B cell (primary cell): ENCODE data around the gene NLGN1. TPM values are rescaled to one million over a fixed set of nuclear protein-coding genes. Genes with fewer than 3 reads are reported as not detected.

Experiments
- ATAC-seq: fragments of 200-7000 bp; cut with Tn5 transposase; one replicate; pipeline ENCODE4 v1.10.0; 2021; ENCODE audit warnings: low read depth, mild to moderate bottlenecking, moderate number of reproducible peaks, moderate library complexity
- CTCF ChIA-PET: fragments of 350-600 bp; sonication (Branson Sonifier 250); formaldehyde crosslinking; loops from one replicate; lab custom pipeline; 2021; ENCODE audit warnings: antibody characterized with exemption, inconsistent platforms; lab: Charles Lee
- POLR2A ChIA-PET: fragments of 350-600 bp; sonication (Branson Sonifier 250); formaldehyde crosslinking; loops from one replicate; lab custom pipeline; 2021; ENCODE audit warnings: antibody characterized with exemption; lab: Charles Lee
- DNase-seq: peaks from one replicate; pipeline ENCODE4 v3.0.0; 2013
- H2AFZ ChIP-seq: 2 replicates; pipeline ENCODE4 v1.6.1; 2012; ENCODE audit warnings: mild to moderate bottlenecking, low read depth, low read length; ENCODE audit not compliant: insufficient read depth, poor library complexity, severe bottlenecking
- H3K27ac ChIP-seq, 2 donors: 1 replicate in 1 of 2; 2 replicates in 1 of 2; pipeline ENCODE4 v1.5.1; 2012 to 2013; ENCODE audit warnings: low read length in 2 of 2, mild to moderate bottlenecking in 2 of 2, moderate library complexity in 1 of 2
- H3K27me3 ChIP-seq, 4 experiments: fragments of 200-600 bp in 1 of 4; sonication (generic) in 1 of 4; replicated peaks in 1 of 4; 1 replicate in 2 of 4; 2 replicates in 2 of 4; pipeline versions ENCODE4 v1.6.1 to v1.7.0; 2013 to 2016; ENCODE audit warnings: low read length in 3 of 4, mild to moderate bottlenecking in 2 of 4, mixed read lengths in 1 of 4, moderate library complexity in 1 of 4; ENCODE audit not compliant: insufficient read depth in 4 of 4, control insufficient read depth in 3 of 4; ENCODE audit errors: control extremely low read depth in 1 of 4
- H3K36me3 ChIP-seq, 2 experiments: replicated peaks in 1 of 2; 1 replicate in 1 of 2; 2 replicates in 1 of 2; pipeline versions ENCODE4 v1.6.1 to v1.7.1; 2013; ENCODE audit warnings: low read length in 1 of 2; ENCODE audit not compliant: insufficient read depth in 2 of 2, control insufficient read depth in 1 of 2; ENCODE audit errors: control extremely low read depth in 1 of 2, extremely low read depth in 1 of 2
- H3K4me1 ChIP-seq, 2 donors: fragments of 200-600 bp in 1 of 2; sonication (generic) in 1 of 2; 1 replicate in 1 of 2; 2 replicates in 1 of 2; pipeline versions ENCODE4 v1.5.1 to v1.6.1; 2013 to 2017; ENCODE audit warnings: low read length in 2 of 2; ENCODE audit not compliant: control insufficient read depth in 2 of 2, insufficient read depth in 2 of 2
- H3K4me2 ChIP-seq: replicated peaks from 2 replicates; pipeline ENCODE3; 2012; ENCODE audit warnings: mild to moderate bottlenecking, low read depth, low read length; ENCODE audit not compliant: poor library complexity, severe bottlenecking
- H3K4me3 ChIP-seq, 5 experiments: fragments of 200-600 bp in 1 of 5; sonication (generic) in 1 of 5; 1 replicate in 3 of 5; 2 replicates in 2 of 5; pipeline versions ENCODE4 v1.5.1 to v1.7.0; 2011 to 2016; ENCODE audit warnings: low read length in 4 of 5, mild to moderate bottlenecking in 4 of 5, low read depth in 2 of 5, control low read depth in 1 of 5, moderate library complexity in 1 of 5; ENCODE audit not compliant: insufficient read depth in 1 of 5; ENCODE audit errors: control extremely low read depth in 1 of 5, extremely low read depth in 1 of 5
- H3K79me2 ChIP-seq: fragments of 200-600 bp; sonication (generic); one replicate; pipeline ENCODE4 v1.6.0; 2016; ENCODE audit warnings: low read length; ENCODE audit not compliant: control insufficient read depth, insufficient read depth
- H3K9ac ChIP-seq: fragments of 200-600 bp; sonication (generic); 2 replicates; pipeline ENCODE4 v1.6.1; 2017; ENCODE audit warnings: mild to moderate bottlenecking, low read length, moderate library complexity
- H3K9me3 ChIP-seq, 3 donors: one replicate each; pipeline versions ENCODE4 v1.6.1 to v1.7.1; 2013; ENCODE audit warnings: low read length in 2 of 3; ENCODE audit not compliant: control insufficient read depth in 2 of 3, insufficient read depth in 1 of 3; ENCODE audit errors: control extremely low read depth in 1 of 3
- H4K20me1 ChIP-seq: 2 replicates; pipeline ENCODE4 v1.6.0; 2012; ENCODE audit warnings: mild to moderate bottlenecking, low read length; ENCODE audit not compliant: insufficient read depth, control insufficient read depth, poor library complexity, severe bottlenecking
- H3K27ac Mint-ChIP-seq: one replicate; pipeline ENCODE4 v1.8.0; 2021; ENCODE audit warnings: mixed read lengths
- H3K27me3 Mint-ChIP-seq: one replicate; pipeline ENCODE4 v1.8.0; 2021; ENCODE audit warnings: mixed read lengths
- H3K4me1 Mint-ChIP-seq: one replicate; pipeline ENCODE4 v1.8.0; 2021; ENCODE audit warnings: mixed read lengths
- H3K4me3 Mint-ChIP-seq: one replicate; pipeline ENCODE4 v1.8.0; 2021; ENCODE audit warnings: mixed read lengths
- H3K9me3 Mint-ChIP-seq: one replicate; pipeline ENCODE4 v1.8.0; 2022; ENCODE audit warnings: mixed read lengths; ENCODE audit not compliant: insufficient read depth
- EZH2 ChIP-seq: IDR thresholded peaks from 2 replicates; pipeline ENCODE4 v1.6.1; 2012; ENCODE audit warnings: borderline replicate concordance, low read depth, mild to moderate bottlenecking, moderate library complexity, low read length; ENCODE audit not compliant: insufficient read depth, poor library complexity, severe bottlenecking
- WGBS: methylation state at CpG from one replicate; pipeline ENCODE4 v1.1.5; 2013; ENCODE audit warnings: missing lambda C conversion rate; ENCODE audit not compliant: insufficient coverage; 5-methylcytosine and 5-hydroxymethylcytosine counted together
- intact Hi-C: fragments of 100-400 bp; cut with micrococcal nuclease; formaldehyde crosslinking; loops from one replicate; pipeline ENCODE4 v1.10.0; 2022
- polyA plus RNA-seq: library from polyadenylated mRNA; depleted of rRNA; stranded (reverse); fragments of >200 nt; gene quantifications from 2 replicates; pipeline ENCODE4 v1.2.3, GENCODE V29; 2012
- total RNA-seq, 2 donors: library from RNA; stranded (reverse); fragments of 120-200 nt in 1 of 2; gene quantifications; 1 replicate in 1 of 2; 2 replicates in 1 of 2; pipeline versions ENCODE4 v1.2.3 to v1.2.4, GENCODE V29; 2013 to 2022
- TF ChIP-seq, protein P1 (sequence below): fragments of 200-600 bp; IDR thresholded peaks from one replicate; pipeline ENCODE4 v1.8.0; 2022; ENCODE audit warnings: antibody characterized with exemption, mild to moderate bottlenecking

Gene NLGN1
- total and polyA plus RNA-seq, 2 donors (not counting 1 experiment from before 2014, with no cell fraction given): not detected

DNA sequence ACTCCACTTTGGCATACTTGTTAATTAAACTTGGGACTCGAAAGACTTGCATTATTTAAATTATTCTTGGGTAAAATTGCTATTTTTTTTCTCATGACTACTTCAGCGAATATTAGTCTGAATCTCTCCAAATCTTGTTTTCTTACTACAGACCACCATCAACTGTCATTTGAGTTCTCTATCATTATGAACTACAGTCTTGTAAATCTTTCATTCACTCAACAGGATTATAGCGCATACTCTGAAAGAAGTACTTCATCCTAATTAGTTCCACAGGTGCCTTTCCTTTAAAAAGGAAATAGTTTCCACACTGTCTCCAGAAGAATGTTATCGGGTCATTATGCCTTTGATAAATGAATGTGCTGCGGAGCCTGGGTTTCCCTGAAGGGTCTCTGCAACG lies 149.5 kb downstream of the NLGN1 start:
- no peak overlapping the region for H3K9ac ChIP-seq
- ATAC-seq (no peak), DNase-seq (no peak)
- no peaks in the 10 kb centered on the region for H3K9me3 ChIP-seq
- TF ChIP-seq EZH2: no peak
- TF ChIP-seq, protein P1, sequence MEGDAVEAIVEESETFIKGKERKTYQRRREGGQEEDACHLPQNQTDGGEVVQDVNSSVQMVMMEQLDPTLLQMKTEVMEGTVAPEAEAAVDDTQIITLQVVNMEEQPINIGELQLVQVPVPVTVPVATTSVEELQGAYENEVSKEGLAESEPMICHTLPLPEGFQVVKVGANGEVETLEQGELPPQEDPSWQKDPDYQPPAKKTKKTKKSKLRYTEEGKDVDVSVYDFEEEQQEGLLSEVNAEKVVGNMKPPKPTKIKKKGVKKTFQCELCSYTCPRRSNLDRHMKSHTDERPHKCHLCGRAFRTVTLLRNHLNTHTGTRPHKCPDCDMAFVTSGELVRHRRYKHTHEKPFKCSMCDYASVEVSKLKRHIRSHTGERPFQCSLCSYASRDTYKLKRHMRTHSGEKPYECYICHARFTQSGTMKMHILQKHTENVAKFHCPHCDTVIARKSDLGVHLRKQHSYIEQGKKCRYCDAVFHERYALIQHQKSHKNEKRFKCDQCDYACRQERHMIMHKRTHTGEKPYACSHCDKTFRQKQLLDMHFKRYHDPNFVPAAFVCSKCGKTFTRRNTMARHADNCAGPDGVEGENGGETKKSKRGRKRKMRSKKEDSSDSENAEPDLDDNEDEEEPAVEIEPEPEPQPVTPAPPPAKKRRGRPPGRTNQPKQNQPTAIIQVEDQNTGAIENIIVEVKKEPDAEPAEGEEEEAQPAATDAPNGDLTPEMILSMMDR: no peak
- 96% methylated on average over 3 of the region's 6 CpGs for WGBS
- H3K4me1 Mint-ChIP-seq: no peaks in the 10 kb centered on the region
- intact Hi-C loops: no loop called here
- no peaks in the 10 kb centered on the region for H3K79me2 ChIP-seq
- no peaks in the 10 kb centered on the region for H3K27me3 ChIP-seq
- H3K27me3 Mint-ChIP-seq: no peaks in the 10 kb centered on the region
- no peaks in the 10 kb centered on the region for H3K4me1 ChIP-seq
- H3K4me2 ChIP-seq: no peak overlapping the region
- ChIA-PET POLR2A (no interaction called here), CTCF (no interaction called here)
- no peak overlapping the region for H2AFZ ChIP-seq
- no peak overlapping the region for H3K4me3 Mint-ChIP-seq
- no peaks in the 10 kb centered on the region for H4K20me1 ChIP-seq
- no peak overlapping the region for H3K27ac ChIP-seq
- no peaks in the 10 kb centered on the region for H3K9me3 Mint-ChIP-seq
- H3K36me3 ChIP-seq: no peaks in the 10 kb centered on the region
- no peak overlapping the region for H3K4me3 ChIP-seq
- H3K27ac Mint-ChIP-seq: no peak overlapping the region

DNA sequence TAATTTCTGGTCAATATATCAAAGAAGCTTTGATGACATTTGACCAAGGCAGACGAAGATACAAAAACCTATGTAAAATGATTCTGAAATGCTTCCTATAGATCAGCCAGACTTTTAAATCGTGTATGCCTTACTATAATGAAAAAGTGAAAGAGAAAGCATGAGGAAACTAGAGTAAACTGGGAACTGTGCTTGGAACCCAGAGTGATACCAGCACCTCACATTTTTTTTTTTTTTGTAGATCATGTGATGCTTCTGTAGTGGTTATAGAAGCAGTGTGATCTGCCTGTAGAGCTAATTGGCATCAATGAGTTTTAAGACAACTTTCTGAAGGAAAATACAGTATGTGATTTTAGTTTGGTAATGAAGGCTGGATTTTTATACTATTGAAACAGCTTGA lies 150.7 kb downstream of the NLGN1 start:
- H3K4me3 Mint-ChIP-seq: no peak overlapping the region
- Histone ChIP-seq H2AFZ (no peak overlapping the region), H3K36me3 (no peaks in the 10 kb centered on the region), H3K27me3 (no peaks in the 10 kb centered on the region), H3K79me2 (no peaks in the 10 kb centered on the region), H3K27ac (no peak overlapping the region), H3K4me1 (no peaks in the 10 kb centered on the region), H3K9me3 (no peaks in the 10 kb centered on the region), H3K4me2 (no peak overlapping the region), H3K9ac (no peak overlapping the region), H3K4me3 (no peak overlapping the region), H4K20me1 (no peaks in the 10 kb centered on the region)
- no peak for TF ChIP-seq EZH2
- TF ChIP-seq, protein P1: no peak
- no peak for DNase-seq
- intact Hi-C loops: no loop called here
- ATAC-seq: no peak
- CTCF ChIA-PET: no interaction called here
- no peaks in the 10 kb centered on the region for H3K4me1 Mint-ChIP-seq
- no peaks in the 10 kb centered on the region for H3K9me3 Mint-ChIP-seq
- no peaks in the 10 kb centered on the region for H3K27me3 Mint-ChIP-seq
- no peak overlapping the region for H3K27ac Mint-ChIP-seq
- POLR2A ChIA-PET: no interaction called here
- WGBS: no CpG with 5 or more reads among the region's 2 CpGs
